ENCODE measurements around the gene ANO10.

Gene ANO10

GRCh38 chr3:43340403-43340802 is 281.4 kb downstream of the ANO10 start:
- peaks cover 29% of the 10 kb centered on the region for H3K9me3 ChIP-seq (ENCODE audit: low read length)
- peaks cover 17% of the 10 kb centered on the region for H3K4me1 ChIP-seq (ENCODE audit: insufficient read depth, low read length)
- H2AFZ ChIP-seq (ENCODE audit: low read depth, low read length), result no peak overlapping the region
- H3K4me3 ChIP-seq (ENCODE audit: low read length), result no peak overlapping the region
- H3K27me3 ChIP-seq (ENCODE audit: insufficient read depth, low read length), result no peaks in the 10 kb centered on the region
- H3K36me3 ChIP-seq (ENCODE audit: insufficient read depth, low read length), result peaks cover 50% of the 10 kb centered on the region

DNA sequence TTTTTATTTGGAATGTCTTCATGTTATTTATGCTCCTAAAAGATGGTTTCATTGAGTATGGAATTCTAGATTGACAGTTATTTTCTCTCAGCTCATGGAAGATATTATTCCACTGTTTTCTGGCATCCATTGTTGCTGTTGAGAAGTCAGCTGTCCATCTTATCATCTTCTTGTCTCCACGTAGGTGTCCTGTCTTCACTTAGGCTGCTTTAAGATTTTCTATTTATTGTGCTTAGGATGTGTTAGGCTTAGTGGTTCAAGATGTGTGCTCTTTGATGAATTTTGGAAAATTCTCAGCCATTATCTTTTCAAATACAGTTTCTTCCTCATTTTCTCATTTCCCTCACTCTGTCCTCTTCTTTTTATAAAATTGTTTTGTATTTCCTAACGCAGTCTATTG is 283.5 kb downstream of the ANO10 start:
- Histone ChIP-seq H3K9me3 (ENCODE audit: low read length) (peaks cover 33% of the 10 kb centered on the region), H3K4me1 (ENCODE audit: insufficient read depth, low read length) (peaks cover 2% of the 10 kb centered on the region), H2AFZ (ENCODE audit: low read depth, low read length) (no peak overlapping the region), H3K27me3 (ENCODE audit: insufficient read depth, low read length) (no peaks in the 10 kb centered on the region), H3K4me3 (ENCODE audit: low read length) (no peak overlapping the region), H3K36me3 (ENCODE audit: insufficient read depth, low read length) (peaks cover 52% of the 10 kb centered on the region)

DNA sequence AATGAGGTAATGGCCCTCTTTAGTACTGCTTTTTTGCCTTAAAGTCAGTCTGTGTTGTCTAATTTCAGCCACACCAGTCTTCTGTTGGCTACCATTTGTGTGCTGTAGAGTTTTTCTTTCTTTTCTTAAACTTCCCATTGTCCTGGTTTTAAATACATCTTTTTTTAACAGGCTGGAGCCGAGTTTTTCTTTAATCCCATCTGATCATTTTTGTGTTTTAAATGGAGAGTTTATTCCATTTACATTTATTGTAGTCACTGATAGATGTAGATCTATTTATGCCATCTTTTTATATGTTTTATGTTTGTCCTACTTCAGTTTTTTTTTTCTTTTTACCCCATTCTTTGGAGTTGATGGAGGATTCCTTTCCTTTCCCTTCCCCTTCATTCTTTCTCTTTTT is 286.0 kb downstream of the ANO10 start:
- Histone ChIP-seq H3K4me3 (ENCODE audit: low read length) (no peak overlapping the region), H3K27me3 (ENCODE audit: insufficient read depth, low read length) (no peaks in the 10 kb centered on the region), H3K36me3 (ENCODE audit: insufficient read depth, low read length) (peaks cover 45% of the 10 kb centered on the region), H2AFZ (ENCODE audit: low read depth, low read length) (no peak overlapping the region), H3K9me3 (ENCODE audit: low read length) (peaks cover 33% of the 10 kb centered on the region), H3K4me1 (ENCODE audit: insufficient read depth, low read length) (peaks cover 14% of the 10 kb centered on the region)

- H2AFZ ChIP-seq (ENCODE audit: low read depth, low read length), result no peak overlapping the region
- no peak overlapping the region for H3K4me3 ChIP-seq (ENCODE audit: low read length)
- H3K36me3 ChIP-seq (ENCODE audit: insufficient read depth, low read length), result peaks cover 37% of the 10 kb centered on the region
- no peaks in the 10 kb centered on the region for H3K27me3 ChIP-seq (ENCODE audit: insufficient read depth, low read length)
- peaks cover 22% of the 10 kb centered on the region for H3K4me1 ChIP-seq (ENCODE audit: insufficient read depth, low read length)
- peaks cover 29% of the 10 kb centered on the region for H3K9me3 ChIP-seq (ENCODE audit: low read length)
Measured at GRCh38 chr3:43334976-43335375, 286.8 kb downstream of the ANO10 start.

DNA sequence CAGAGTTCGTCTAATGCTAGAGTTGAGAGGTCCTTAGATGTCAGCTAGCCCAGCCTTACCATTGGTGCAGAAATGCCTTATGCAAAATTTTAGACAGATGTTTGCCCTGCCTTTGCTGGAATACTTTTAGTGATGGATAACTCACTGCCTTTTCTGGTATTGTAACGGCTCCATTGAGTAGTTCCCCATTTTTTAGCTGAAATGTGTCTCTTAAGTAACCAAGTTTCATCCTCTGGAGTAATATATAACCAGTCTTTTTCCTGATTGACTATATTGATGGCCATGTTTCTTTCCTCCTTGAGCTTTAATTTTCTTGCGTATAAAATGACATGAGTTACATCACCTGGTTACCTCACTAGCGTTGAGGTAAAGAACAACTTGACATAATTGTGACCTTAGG is 290.4 kb downstream of the ANO10 start:
- H3K4me3 ChIP-seq (ENCODE audit: low read length), result no peak overlapping the region
- peaks cover 20% of the 10 kb centered on the region for H3K36me3 ChIP-seq (ENCODE audit: insufficient read depth, low read length)
- H2AFZ ChIP-seq (ENCODE audit: low read depth, low read length), result no peak overlapping the region
- no peaks in the 10 kb centered on the region for H3K27me3 ChIP-seq (ENCODE audit: insufficient read depth, low read length)
- peaks cover 33% of the 10 kb centered on the region for H3K4me1 ChIP-seq (ENCODE audit: insufficient read depth, low read length)
- H3K9me3 ChIP-seq (ENCODE audit: low read length), result peaks cover 10% of the 10 kb centered on the region

- Histone ChIP-seq H2AFZ (ENCODE audit: low read depth, low read length) (no peak overlapping the region), H3K9me3 (ENCODE audit: low read length) (peaks cover 6% of the 10 kb centered on the region), H3K4me1 (ENCODE audit: insufficient read depth, low read length) (peaks cover 33% of the 10 kb centered on the region), H3K27me3 (ENCODE audit: insufficient read depth, low read length) (no peaks in the 10 kb centered on the region), H3K36me3 (ENCODE audit: insufficient read depth, low read length) (peaks cover 18% of the 10 kb centered on the region), H3K4me3 (ENCODE audit: low read length) (no peak overlapping the region)
Measured at GRCh38 chr3:43330981-43331380, 290.8 kb downstream of the ANO10 start.

DNA sequence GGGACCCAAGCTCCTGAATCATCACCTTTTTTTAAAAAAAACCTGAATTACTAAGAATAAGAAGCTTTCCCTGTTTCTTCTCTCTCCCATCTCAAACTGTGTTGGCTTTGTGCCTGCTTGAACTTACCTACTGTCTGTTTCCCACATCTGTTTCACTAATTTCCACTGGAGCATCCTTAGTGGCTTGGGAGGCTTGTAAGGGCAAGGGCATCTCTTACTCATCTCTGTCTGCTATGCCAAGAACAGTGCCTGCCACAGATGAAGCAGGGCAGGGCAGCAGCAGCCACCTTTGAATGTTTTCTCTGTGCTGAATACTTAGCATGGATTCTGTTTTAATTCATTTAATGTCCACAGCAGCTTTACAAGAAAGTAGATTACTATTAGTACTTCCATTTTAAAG is 293.2 kb downstream of the ANO10 start:
- no peaks in the 10 kb centered on the region for H3K9me3 ChIP-seq (ENCODE audit: low read length)
- no peak overlapping the region for H2AFZ ChIP-seq (ENCODE audit: low read depth, low read length)
- H3K4me3 ChIP-seq (ENCODE audit: low read length), result no peak overlapping the region
- H3K36me3 ChIP-seq (ENCODE audit: insufficient read depth, low read length), result peaks cover 5% of the 10 kb centered on the region
- H3K4me1 ChIP-seq (ENCODE audit: insufficient read depth, low read length), result peaks cover 33% of the 10 kb centered on the region
- no peaks in the 10 kb centered on the region for H3K27me3 ChIP-seq (ENCODE audit: insufficient read depth, low read length)

- no peaks in the 10 kb centered on the region for H3K27me3 ChIP-seq (ENCODE audit: insufficient read depth, low read length)
- no peak overlapping the region for H2AFZ ChIP-seq (ENCODE audit: low read depth, low read length)
- peaks cover 3% of the 10 kb centered on the region for H3K9me3 ChIP-seq (ENCODE audit: low read length)
- peaks cover 4% of the 10 kb centered on the region for H3K36me3 ChIP-seq (ENCODE audit: insufficient read depth, low read length)
- no peak overlapping the region for H3K4me3 ChIP-seq (ENCODE audit: low read length)
- H3K4me1 ChIP-seq (ENCODE audit: insufficient read depth, low read length), result peaks cover 33% of the 10 kb centered on the region
Measured at GRCh38 chr3:43327582-43327979, 294.2 kb downstream of the ANO10 start.

GRCh38 chr3:43326891-43327581 is 294.8 kb downstream of the ANO10 start:
- no peak overlapping the region for H2AFZ ChIP-seq (ENCODE audit: low read depth, low read length)
- no peaks in the 10 kb centered on the region for H3K27me3 ChIP-seq (ENCODE audit: insufficient read depth, low read length)
- peaks cover 32% of the 10 kb centered on the region for H3K4me1 ChIP-seq (ENCODE audit: insufficient read depth, low read length)
- no peak overlapping the region for H3K4me3 ChIP-seq (ENCODE audit: low read length)
- peaks cover 3% of the 10 kb centered on the region for H3K9me3 ChIP-seq (ENCODE audit: low read length)
- peaks cover 2% of the 10 kb centered on the region for H3K36me3 ChIP-seq (ENCODE audit: insufficient read depth, low read length)

- H3K27me3 ChIP-seq (ENCODE audit: insufficient read depth, low read length), result no peaks in the 10 kb centered on the region
- no peak overlapping the region for H2AFZ ChIP-seq (ENCODE audit: low read depth, low read length)
- H3K4me3 ChIP-seq (ENCODE audit: low read length), result no peak overlapping the region
- peaks cover 4% of the 10 kb centered on the region for H3K36me3 ChIP-seq (ENCODE audit: insufficient read depth, low read length)
- H3K4me1 ChIP-seq (ENCODE audit: insufficient read depth, low read length), result peaks cover 11% of the 10 kb centered on the region
- peaks cover 3% of the 10 kb centered on the region for H3K9me3 ChIP-seq (ENCODE audit: low read length)
Measured at GRCh38 chr3:43323541-43323940, 298.3 kb downstream of the ANO10 start.

DNA sequence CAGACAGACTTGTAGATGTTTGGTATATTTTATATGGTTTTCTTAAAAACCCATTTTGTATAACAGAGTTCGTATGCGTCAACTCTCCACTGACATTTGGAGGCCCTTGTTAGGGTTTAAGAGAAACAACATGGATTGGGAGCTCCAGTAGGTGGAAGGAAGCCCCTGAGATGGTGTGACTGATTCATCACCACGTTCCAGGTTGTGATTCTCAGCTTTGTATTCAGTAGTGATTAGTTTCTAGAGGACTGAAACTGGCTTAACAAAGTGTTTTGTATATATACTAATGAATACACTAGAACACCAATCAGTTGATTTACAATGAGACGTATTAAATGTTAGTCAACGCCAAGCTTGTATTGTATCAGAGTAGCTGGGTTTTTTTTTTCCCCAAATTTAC is 301.5 kb downstream of the ANO10 start:
- H3K36me3 ChIP-seq (ENCODE audit: insufficient read depth, low read length), result peaks cover 4% of the 10 kb centered on the region
- H3K27me3 ChIP-seq (ENCODE audit: insufficient read depth, low read length), result no peaks in the 10 kb centered on the region
- no peak overlapping the region for H2AFZ ChIP-seq (ENCODE audit: low read depth, low read length)
- no peak overlapping the region for H3K4me3 ChIP-seq (ENCODE audit: low read length)
- no peaks in the 10 kb centered on the region for H3K4me1 ChIP-seq (ENCODE audit: insufficient read depth, low read length)
- peaks cover 3% of the 10 kb centered on the region for H3K9me3 ChIP-seq (ENCODE audit: low read length)

DNA sequence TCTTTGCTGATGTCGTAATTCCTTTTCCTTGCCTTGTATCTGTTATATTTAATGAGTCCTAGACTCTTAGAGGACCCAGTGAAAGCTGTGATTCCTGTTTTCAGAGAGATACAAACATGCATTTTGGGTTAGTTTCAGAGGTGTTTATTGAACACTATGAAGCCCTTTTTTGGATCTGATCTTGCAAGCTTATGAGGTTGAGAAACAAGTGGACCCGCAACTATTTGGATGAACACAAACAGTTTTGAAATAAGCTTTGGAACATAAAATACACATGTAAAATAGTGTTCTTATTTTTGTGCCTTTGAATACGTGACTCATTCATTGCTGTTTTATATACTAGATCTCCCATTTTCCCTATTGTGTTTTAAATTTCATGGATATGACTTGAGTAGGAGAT is 302.0 kb downstream of the ANO10 start:
- no peak overlapping the region for H2AFZ ChIP-seq (ENCODE audit: low read depth, low read length)

DNA sequence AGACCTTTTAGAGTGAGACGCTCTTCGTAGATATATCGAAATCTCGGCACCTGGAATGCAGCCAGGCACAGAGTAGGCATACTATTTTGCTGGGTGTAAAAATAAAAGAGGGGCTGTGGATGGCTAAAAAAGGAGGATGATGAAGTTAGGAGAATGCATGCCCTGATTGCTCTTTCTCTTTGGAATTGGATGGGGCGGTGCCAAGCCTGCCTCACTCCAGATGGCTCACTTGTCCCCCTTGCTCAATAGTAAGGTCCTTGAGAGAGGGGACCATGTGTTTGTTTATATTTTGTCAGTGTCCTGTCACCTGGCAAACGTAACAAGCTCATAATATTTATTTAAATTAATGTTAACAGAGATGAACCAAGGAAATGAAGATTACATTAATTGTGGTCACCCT is 302.4 kb downstream of the ANO10 start:
- Histone ChIP-seq H3K4me3 (ENCODE audit: low read length) (no peak overlapping the region), H3K4me1 (ENCODE audit: insufficient read depth, low read length) (no peaks in the 10 kb centered on the region), H2AFZ (ENCODE audit: low read depth, low read length) (no peak overlapping the region), H3K27me3 (ENCODE audit: insufficient read depth, low read length) (no peaks in the 10 kb centered on the region), H3K36me3 (ENCODE audit: insufficient read depth, low read length) (peaks cover 4% of the 10 kb centered on the region), H3K9me3 (ENCODE audit: low read length) (peaks cover 3% of the 10 kb centered on the region)

More for the DNA sequence above, 302.0 kb downstream of the ANO10 start:
- no peaks in the 10 kb centered on the region for H3K4me1 ChIP-seq (ENCODE audit: insufficient read depth, low read length)
- no peaks in the 10 kb centered on the region for H3K27me3 ChIP-seq (ENCODE audit: insufficient read depth, low read length)
- H3K4me3 ChIP-seq (ENCODE audit: low read length), result no peak overlapping the region
- H3K9me3 ChIP-seq (ENCODE audit: low read length), result peaks cover 3% of the 10 kb centered on the region
- peaks cover 4% of the 10 kb centered on the region for H3K36me3 ChIP-seq (ENCODE audit: insufficient read depth, low read length)

Data from neuron (in vitro differentiated cells).